OCI-LY7 (cell line): Measurements from ENCODE around the gene PRKD1. TPM values are rescaled to one million over a fixed set of nuclear protein-coding genes. Genes with fewer than 3 reads are reported as not detected.

Experiments
- BruUV-seq: library from RNA; stranded (reverse); fragments of 400-500 nt; replicated peaks from 2 replicates; lab custom pipeline; 2021; lab: Mats Ljungman, UMichigan
- CTCF ChIA-PET: fragments of 300-600 bp; sonication (Branson Sonifier 250); formaldehyde crosslinking; loops from one replicate; lab custom pipeline; 2022; ENCODE audit warnings: antibody characterized with exemption; ENCODE audit not compliant: unreplicated experiment; lab: Charles Lee
- POLR2A ChIA-PET: fragments of 300-600 bp; sonication (Branson Sonifier 250); formaldehyde crosslinking; loops from one replicate; lab custom pipeline; 2022; ENCODE audit warnings: antibody characterized with exemption; lab: Charles Lee
- DNase-seq: peaks from one replicate; pipeline ENCODE4 v3.0.0-alpha.2; 2015; ENCODE audit warnings: low spot score
- H2AFZ ChIP-seq: fragments of 200-600 bp; sonication (generic), shearing (Covaris generic); 2 replicates; pipeline ENCODE4 v1.6.1; 2014; ENCODE audit warnings: mild to moderate bottlenecking, antibody characterized with exemption, low read length, moderate library complexity
- H3K27ac ChIP-seq: fragments of 200-600 bp; sonication (generic); 2 replicates; pipeline ENCODE4 v1.5.1; 2014; ENCODE audit warnings: mixed run types, low read depth, mild to moderate bottlenecking, moderate library complexity, low read length, inconsistent platforms; ENCODE audit not compliant: poor library complexity, severe bottlenecking
- H3K36me3 ChIP-seq: fragments of 200-600 bp; sonication (generic); 2 replicates; pipeline ENCODE4 v1.6.1; 2014; ENCODE audit warnings: mild to moderate bottlenecking, antibody characterized with exemption, low read length, moderate library complexity, mixed read lengths; ENCODE audit not compliant: insufficient read depth
- H3K4me1 ChIP-seq: fragments of 200-600 bp; sonication (generic); 2 replicates; pipeline ENCODE4 v1.5.1; 2014; ENCODE audit warnings: mild to moderate bottlenecking, low read length; ENCODE audit not compliant: insufficient read depth, poor library complexity, severe bottlenecking
- H3K4me2 ChIP-seq: fragments of 200-600 bp; sonication (generic); 2 replicates; pipeline ENCODE4 v1.6.1; 2014; ENCODE audit warnings: mild to moderate bottlenecking, low read length
- H3K4me3 ChIP-seq: fragments of 200-600 bp; sonication (generic); 2 replicates; pipeline ENCODE4 v1.5.1; 2014; ENCODE audit warnings: mild to moderate bottlenecking, low read depth, low read length; ENCODE audit not compliant: poor library complexity, severe bottlenecking
- H3K79me2 ChIP-seq: fragments of 200-600 bp; sonication (generic); 2 replicates; pipeline ENCODE4 v1.6.1; 2016; ENCODE audit warnings: low read depth, mild to moderate bottlenecking, low read length, moderate library complexity, mixed read lengths; ENCODE audit not compliant: insufficient read depth
- H3K9me2 ChIP-seq: fragments of 200-600 bp; sonication (generic); 2 replicates; pipeline ENCODE4 v1.6.1; 2016; ENCODE audit warnings: mild to moderate bottlenecking, low read length, mixed read lengths; ENCODE audit not compliant: insufficient read depth
- H3K9me3 ChIP-seq: fragments of 200-600 bp; sonication (generic); 2 replicates; pipeline ENCODE4 v1.6.1; 2014; ENCODE audit warnings: mild to moderate bottlenecking, mixed run types, low read length, mixed read lengths
- H4K20me1 ChIP-seq: fragments of 200-600 bp; sonication (generic); 2 replicates; pipeline ENCODE4 v1.6.1; 2014; ENCODE audit warnings: mild to moderate bottlenecking, antibody characterized with exemption, low read length, moderate library complexity, mixed read lengths; ENCODE audit not compliant: insufficient read depth
- CTCF ChIP-seq: fragments of 200-600 bp; sonication (generic); conservative IDR thresholded peaks from 2 replicates; pipeline ENCODE4 v1.5.1; 2014; ENCODE audit warnings: mild to moderate bottlenecking, antibody characterized with exemption, low read length, moderate library complexity, mixed read lengths
- EZH2phosphoT487 ChIP-seq: fragments of 200-600 bp; sonication (generic); IDR thresholded peaks from 2 replicates; pipeline ENCODE4 v1.6.1; 2018; ENCODE audit warnings: low read depth, borderline replicate concordance, mild to moderate bottlenecking, mixed run types, antibody characterized with exemption, low read length, moderate library complexity, mixed read lengths
- intact Hi-C: fragments of 100-400 bp; cut with micrococcal nuclease; formaldehyde crosslinking; loops from one replicate; pipeline ENCODE4 v1.10.0; 2022; ENCODE audit not compliant: unreplicated experiment
- total RNA-seq, 2 experiments: library from RNA; depleted of rRNA in 1 of 2; stranded (reverse); fragments of >200 nt in 1 of 2; shearing (Covaris generic) in 1 of 2; gene quantifications; 2 replicates each; pipeline ENCODE4 v1.2.3, GENCODE V29; 2014 to 2022

PRKD1 gene
- total RNA-seq, 2 experiments from 2014 or later, result not detected

- Histone ChIP-seq H4K20me1 (no peaks in the 10 kb centered on the region), H3K79me2 (no peaks in the 10 kb centered on the region), H3K4me1 (no peaks in the 10 kb centered on the region), H3K4me3 (no peak overlapping the region), H3K9me2 (no peaks in the 10 kb centered on the region), H3K4me2 (no peak overlapping the region), H3K27ac (no peak overlapping the region), H3K9me3 (no peaks in the 10 kb centered on the region; the same call in 1 of the 2 replicates), H2AFZ (no peak overlapping the region), H3K36me3 (no peaks in the 10 kb centered on the region)
- TF ChIP-seq EZH2phosphoT487 (no peak), CTCF (no peak)
- BruUV-seq, result no TSS peak
- CTCF ChIA-PET, result no interaction called here
- POLR2A ChIA-PET, result interaction anchor here (0.7 kb wide), 1 partner anchor 7 kb away, joined by 4 read pairs; no protein-coding TSS in a partner anchor
- DNase-seq, result no peak
- intact Hi-C loops, result no loop called here
Observed at GRCh38 chr14:29832042-29832441, 95.6 kb downstream of the PRKD1 start.

GRCh38 chr14:29829851-29830250, 97.8 kb downstream of the PRKD1 start:
- H3K4me1 ChIP-seq, result no peaks in the 10 kb centered on the region
- no peak for DNase-seq
- no peaks in the 10 kb centered on the region for H3K79me2 ChIP-seq
- H3K4me3 ChIP-seq, result no peak overlapping the region
- no TSS peak for BruUV-seq
- ChIA-PET POLR2A (no interaction called here), CTCF (no interaction called here)
- no peak overlapping the region for H3K27ac ChIP-seq
- TF ChIP-seq EZH2phosphoT487 (no peak), CTCF (no peak)
- no peaks in the 10 kb centered on the region; the same call in 1 of the 2 replicates for H3K9me3 ChIP-seq
- intact Hi-C loops, result no loop called here
- H2AFZ ChIP-seq, result no peak overlapping the region
- no peaks in the 10 kb centered on the region for H4K20me1 ChIP-seq
- no peaks in the 10 kb centered on the region for H3K9me2 ChIP-seq
- no peak overlapping the region for H3K4me2 ChIP-seq
- H3K36me3 ChIP-seq, result no peaks in the 10 kb centered on the region

- Histone ChIP-seq H3K9me3 (no peaks in the 10 kb centered on the region; the same call in 1 of the 2 replicates), H3K4me1 (no peaks in the 10 kb centered on the region), H2AFZ (no peak overlapping the region), H4K20me1 (no peaks in the 10 kb centered on the region), H3K36me3 (no peaks in the 10 kb centered on the region), H3K4me2 (no peak overlapping the region), H3K4me3 (no peak overlapping the region), H3K27ac (no peak overlapping the region), H3K9me2 (no peaks in the 10 kb centered on the region), H3K79me2 (no peaks in the 10 kb centered on the region)
- BruUV-seq, result no TSS peak
- DNase-seq, result no peak
- no peak for TF ChIP-seq EZH2phosphoT487
- no peak for TF ChIP-seq CTCF
- ChIA-PET POLR2A (interaction anchor here (1.7 kb wide), 1 partner anchor 9 kb away, joined by 4 read pairs; no protein-coding TSS in a partner anchor), CTCF (no interaction called here)
- intact Hi-C loops, result no loop called here
Observed at GRCh38 chr14:29823816-29824215, 103.8 kb downstream of the PRKD1 start.
